GM18507 (cell line): ENCODE measurements around the gene ODAD4.
"Not testable (repeated sequence)": the region's sequence is repeated elsewhere in the genome, so short reads cannot be mapped to it uniquely, and the experiment has no call there.

Experiments
- DNase-seq: peaks from one replicate; pipeline ENCODE4 v3.0.0; 2011; ENCODE audit warnings: low read depth; ENCODE audit not compliant: insufficient read length; ENCODE audit errors: extremely low spot score
- FAIRE-seq: peaks from 2 replicates; lab custom pipeline; 2011; peaks lifted over from hg19 to GRCh38; lab: Jason Lieb, UNC

The ODAD4 gene

DNA sequence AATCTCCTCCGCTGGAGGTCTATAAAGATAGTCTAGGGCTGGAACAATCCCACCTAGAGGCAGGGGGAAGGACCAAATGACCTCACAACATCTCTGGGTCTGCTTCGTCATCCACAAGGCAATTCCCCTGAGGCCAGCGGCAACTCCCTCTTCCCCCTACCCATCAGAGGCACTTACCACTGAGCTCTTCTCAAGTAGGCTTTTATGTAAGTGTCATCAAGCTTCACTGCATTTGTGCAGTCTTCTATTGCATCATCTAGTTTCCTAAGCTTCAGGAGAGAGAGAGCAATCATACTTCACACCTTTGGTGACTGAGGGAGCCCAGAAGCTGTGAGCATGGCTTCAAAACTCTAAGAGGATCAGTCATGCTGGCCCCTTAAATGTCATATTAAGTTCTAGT lies 57.2 kb downstream of the ODAD4 start:
- DNase-seq (no peak), FAIRE-seq (no peak)

GRCh38 chr17:41988418-41988817 lies 58.0 kb downstream of the ODAD4 start:
- DNase-seq (no peak), FAIRE-seq (no peak)

- FAIRE-seq (no peak), DNase-seq (no peak)
These were observed 59.4 kb downstream of the ODAD4 start for GRCh38 chr17:41989702-41990419.

- DNase-seq (no peak), FAIRE-seq (no peak)
These were observed 62.2 kb downstream of the ODAD4 start for GRCh38 chr17:41992576-41992975.

- DNase-seq = no peak
- FAIRE-seq = no peak
These were observed 66.4 kb downstream of the ODAD4 start for GRCh38 chr17:41996855-41997164.

GRCh38 chr17:41998497-41998896 lies 68.1 kb downstream of the ODAD4 start:
- no peak for FAIRE-seq

DNA sequence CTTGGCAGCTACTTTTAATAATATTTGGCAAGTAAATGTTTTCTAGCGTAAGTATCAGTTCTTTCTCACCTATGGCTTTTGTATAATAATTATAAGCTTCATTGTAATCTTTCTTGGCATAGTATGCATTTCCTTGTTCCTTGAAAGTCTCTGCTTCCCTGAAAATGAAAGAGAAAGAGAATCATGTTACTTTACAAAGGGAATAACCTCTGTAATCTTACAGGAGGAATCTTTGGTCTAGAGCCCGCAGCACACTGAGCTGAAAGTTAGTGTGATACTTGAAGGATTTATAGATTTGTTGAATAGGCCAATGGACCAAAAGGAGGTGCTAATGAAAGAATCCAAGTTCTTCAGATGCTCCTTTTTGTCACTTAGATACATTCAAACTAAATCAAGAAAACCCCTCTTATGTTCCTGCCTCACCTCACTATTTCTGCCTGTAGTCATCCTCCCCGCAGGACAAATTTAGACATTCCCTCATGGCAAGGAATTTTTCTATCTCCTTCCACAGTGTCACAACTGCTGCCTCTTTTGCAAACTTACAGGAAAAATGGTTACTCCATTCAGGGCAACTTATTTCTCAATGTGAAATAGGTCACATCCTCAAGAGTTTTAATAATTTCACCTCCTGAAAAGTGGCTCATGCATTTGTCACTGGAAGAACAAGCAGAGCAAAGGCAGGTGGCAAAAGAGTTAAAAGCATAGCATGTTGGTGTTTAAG lies 70.2 kb downstream of the ODAD4 start:
- FAIRE-seq (no peak), DNase-seq (no peak)

More at GRCh38 chr17:41998497-41998896, 68.1 kb downstream of the ODAD4 start:
- no peak for DNase-seq

DNA sequence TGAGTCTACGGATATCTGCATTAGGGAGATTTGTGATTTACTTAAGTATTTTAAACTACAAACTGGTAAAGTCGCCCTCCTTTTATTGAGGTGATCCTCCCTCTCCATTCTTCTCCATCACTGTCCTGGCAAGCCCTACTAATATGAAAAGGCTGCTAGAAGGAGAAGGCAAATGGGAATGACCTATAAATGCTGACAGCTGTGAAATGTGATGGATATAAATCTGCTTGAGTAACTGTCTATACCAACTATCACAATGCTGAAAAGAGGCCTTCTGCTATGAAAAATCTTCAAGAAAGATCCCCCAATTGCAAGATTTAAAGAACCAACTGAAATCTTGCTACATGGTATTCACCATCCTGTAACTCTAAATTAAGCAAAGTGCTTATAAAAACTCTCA lies 71.3 kb downstream of the ODAD4 start:
- FAIRE-seq = no peak
- no peak for DNase-seq

GRCh38 chr17:42002175-42002791 lies 71.9 kb downstream of the ODAD4 start:
- FAIRE-seq (no peak), DNase-seq (no peak)

DNA sequence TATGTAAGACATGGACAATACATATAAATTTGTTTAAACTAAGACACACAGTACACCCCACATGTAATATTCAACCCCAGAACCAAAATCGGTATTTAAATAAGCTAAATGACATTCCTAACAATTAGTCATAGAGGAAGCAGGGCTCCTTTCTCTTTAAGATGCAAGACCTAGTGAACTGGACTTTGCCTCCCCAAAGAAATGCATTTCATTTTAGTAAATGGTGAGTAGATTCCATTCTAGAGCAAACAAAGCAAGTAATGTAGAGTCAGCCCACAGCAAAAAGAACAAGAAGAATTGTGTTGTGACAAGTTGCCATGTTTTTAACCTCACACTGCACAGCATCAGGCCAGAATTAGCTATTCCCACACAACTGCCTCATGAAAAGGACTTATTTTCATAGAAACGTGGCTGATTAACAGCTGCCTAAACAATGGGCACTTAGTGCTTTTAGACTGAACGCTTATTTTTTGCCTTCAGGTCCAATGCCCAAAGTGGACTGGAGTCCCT lies 72.4 kb downstream of the ODAD4 start:
- DNase-seq = no peak
- FAIRE-seq = no peak

DNA sequence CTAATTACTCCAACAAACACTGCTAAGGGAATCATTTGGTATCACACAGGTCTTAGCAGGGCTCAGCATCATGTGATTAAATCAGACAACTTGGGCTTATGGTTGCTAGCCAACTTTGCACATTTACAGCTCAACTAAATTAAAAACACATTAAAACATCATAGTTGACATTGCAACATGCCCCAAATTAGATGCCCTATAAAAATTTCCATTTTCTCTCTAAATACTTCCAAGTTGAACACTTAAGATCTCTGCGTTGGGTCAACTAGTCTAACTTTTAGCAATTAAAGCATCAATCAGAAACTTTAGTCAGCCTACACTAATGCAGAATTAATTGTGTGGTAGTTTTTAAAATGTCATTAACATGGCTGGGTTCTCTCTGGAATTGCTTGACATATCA lies 74.7 kb downstream of the ODAD4 start:
- no peak for FAIRE-seq

DNA sequence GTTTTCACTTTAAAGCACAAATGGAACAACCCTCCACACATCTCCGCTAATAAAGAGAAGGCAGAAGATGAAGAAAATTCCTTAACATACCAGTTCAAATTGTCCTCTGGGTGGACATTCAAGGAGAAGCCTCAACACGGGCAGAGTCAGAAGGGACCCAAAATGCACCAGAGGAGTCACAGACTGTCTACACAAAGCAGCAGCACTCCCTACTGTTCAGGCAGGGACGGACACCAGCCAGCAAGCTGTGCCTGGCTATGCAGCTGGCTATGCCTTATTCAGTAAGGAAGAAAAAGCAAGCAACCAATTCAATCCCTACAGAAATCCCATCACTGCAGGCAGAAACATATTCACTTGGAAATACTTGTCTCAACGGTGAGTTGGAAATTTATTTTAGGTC lies 78.8 kb downstream of the ODAD4 start:
- FAIRE-seq = no peak
- DNase-seq = no peak

More for the DNA sequence above, 74.7 kb downstream of the ODAD4 start:
- DNase-seq = no peak

DNA sequence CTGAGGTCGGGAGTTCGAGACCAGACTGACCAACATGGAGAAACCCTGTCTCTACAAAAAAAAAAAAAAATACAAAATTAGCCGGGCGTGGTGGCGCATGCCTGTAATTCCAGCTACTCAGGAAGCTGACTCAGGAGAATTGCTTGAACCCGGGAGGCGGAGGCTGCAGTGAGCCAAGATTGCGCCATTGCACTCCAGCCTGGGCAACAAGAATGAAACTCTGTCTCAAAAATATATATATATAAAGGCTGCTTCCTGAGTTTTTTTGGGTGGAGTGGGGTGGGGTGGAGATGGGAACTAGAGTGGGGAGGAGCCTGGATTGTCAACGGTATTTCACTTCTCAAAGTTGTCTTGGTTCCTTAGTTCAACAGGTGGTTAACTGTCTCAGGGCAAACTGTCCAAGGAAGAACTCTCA lies 79.9 kb downstream of the ODAD4 start:
- not testable (repeated sequence) for FAIRE-seq, DNase-seq

GRCh38 chr17:42010898-42011516 lies 80.6 kb downstream of the ODAD4 start:
- DNase-seq (no peak), FAIRE-seq (no peak)

DNA sequence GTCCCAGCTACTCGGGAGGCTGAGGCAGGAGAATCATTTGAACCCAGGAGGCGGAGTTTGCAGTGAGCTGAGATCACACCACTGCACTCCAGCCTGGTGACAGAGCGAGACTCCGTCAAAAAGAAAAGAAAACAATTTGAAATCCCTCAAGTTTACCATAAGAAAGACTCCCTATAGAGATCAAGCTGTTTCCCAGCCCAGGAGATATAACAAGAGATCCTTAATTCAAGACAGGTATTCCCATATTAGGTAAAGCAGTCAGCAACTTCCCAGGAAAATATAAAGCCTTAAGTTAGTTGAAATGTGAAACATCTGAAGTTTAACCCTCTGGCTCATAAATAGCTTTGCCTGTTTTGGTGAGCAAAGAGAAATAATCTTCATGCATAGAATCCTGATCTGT lies 81.9 kb downstream of the ODAD4 start:
- DNase-seq, FAIRE-seq: not testable (repeated sequence)

GRCh38 chr17:42013740-42014139 lies 83.3 kb downstream of the ODAD4 start:
- FAIRE-seq = not testable (repeated sequence)

More at GRCh38 chr17:42013740-42014139, 83.3 kb downstream of the ODAD4 start:
- not testable (repeated sequence) for DNase-seq
